Heart left ventricle (tissue), 16 donors: ENCODE measurements around the gene BST1. TPM values are rescaled to one million over a fixed set of nuclear protein-coding genes. Genes with fewer than 3 reads are reported as not detected.

ENCODE experiments used
- ATAC-seq, 4 donors: fragments of 200-7000 bp; cut with Tn5 transposase; one replicate each; pipeline ENCODE4 v1.9.1; 2020 to 2022; ENCODE audit warnings: moderate library complexity in 4 of 4, mild to moderate bottlenecking in 3 of 4, moderate number of reproducible peaks in 1 of 4
- DNase-seq, 5 donors: peaks; one replicate each; pipeline ENCODE4 v3.0.0-alpha.2; 2020
- H3K27ac ChIP-seq, 12 donors: fragments of 200-600 bp; sonication (generic) in 4 of 12; one replicate each; pipeline versions ENCODE4 v1.5.0 to v1.8.0; 2016 to 2022; ENCODE audit warnings: mild to moderate bottlenecking in 2 of 12
- H3K27me3 ChIP-seq, 9 donors: fragments of 200-600 bp; sonication (generic) in 2 of 9; one replicate each; pipeline versions ENCODE4 v1.5.1 to v1.8.0; 2016 to 2022; ENCODE audit warnings: mild to moderate bottlenecking in 3 of 9
- H3K36me3 ChIP-seq, 9 donors: fragments of 200-600 bp; sonication (generic) in 2 of 9; one replicate each; pipeline versions ENCODE4 v1.5.0 to v1.8.0; 2018 to 2022; ENCODE audit warnings: mild to moderate bottlenecking in 2 of 9
- H3K4me1 ChIP-seq, 12 donors: fragments of 200-600 bp; sonication (generic) in 4 of 12; one replicate each; pipeline versions ENCODE4 v1.5.0 to v1.8.0; 2016 to 2022; ENCODE audit warnings: mild to moderate bottlenecking in 3 of 12
- H3K4me3 ChIP-seq, 12 donors: fragments of 200-600 bp; sonication (generic) in 4 of 12; one replicate each; pipeline versions ENCODE4 v1.5.0 to v1.8.0; 2017 to 2022; ENCODE audit warnings: mild to moderate bottlenecking in 9 of 12, moderate library complexity in 4 of 12
- H3K9me3 ChIP-seq, 12 donors: fragments of 200-600 bp; sonication (generic) in 4 of 12; one replicate each; pipeline versions ENCODE4 v1.5.0 to v1.8.0; 2016 to 2022; ENCODE audit warnings: mild to moderate bottlenecking in 1 of 12
- CTCF ChIP-seq, 12 donors: fragments of 200-600 bp; sonication (generic) in 4 of 12; IDR thresholded peaks; one replicate each; pipeline versions ENCODE4 v1.5.0 to v1.8.0; 2018 to 2022; ENCODE audit warnings: antibody characterized with exemption in 12 of 12, mild to moderate bottlenecking in 5 of 12
- POLR2A ChIP-seq, 2 donors: fragments of 450-650 bp; IDR thresholded peaks; one replicate each; pipeline ENCODE4 v1.6.1; 2017; ENCODE audit warnings: antibody characterized with exemption in 2 of 2, mild to moderate bottlenecking in 2 of 2, moderate library complexity in 2 of 2
- WGBS, 4 donors: extraction: QIAGEN DNeasy Blood & Tissue Kit in 2 of 4; methylation state at CpG; one replicate each; pipeline versions ENCODE4 v1.1.5 to v1.1.7; 2013 to 2018; 5-methylcytosine and 5-hydroxymethylcytosine counted together
- intact Hi-C, 10 donors: fragments of 100-400 bp; cut with DNase I; formaldehyde crosslinking; loops; one replicate each; pipeline versions ENCODE4 v1.11.1 to v1.14.2; 2022
- polyA plus RNA-seq, 2 donors: library from polyadenylated mRNA; stranded (reverse); fragments of 200-250 nt; gene quantifications; one replicate each; pipeline ENCODE4 v1.2.3, GENCODE V29; 2013
- total RNA-seq, 9 donors: library from RNA; depleted of rRNA in 2 of 9; stranded (reverse); fragments of >200 nt in 2 of 9; fragmentation: NEBNext Ultra II Directional in 3 of 9; extraction: Animal tissue kit (Norgen Biotek cat#: 25700) in 3 of 9; gene quantifications; one replicate each; pipeline versions ENCODE4 v1.1.0 to v1.2.4, GENCODE V29; 2016 to 2023
- donor health status: ischemic (EF 13 %, LVEDD 7.1; RV severe dilation, severe dysfunction).
- donor health status: healthy with polysubstance abuse.
- donor health status: DM: no; HTN: yes; CAD: no.
- donor health status: DM: no; HTN: no; CAD: no.
- donor health status: ischemic (EF 25% LVEDD 6.9; RV normal size, moderate dysfunction).
- donor health status: ischemic (EF 25% LVEDD 5.7; RV mildly dilated, moderate dysfunction).
- donor health status: healthy.
- donor health status: DM: yes; HTN: yes; CAD: no.
- donor health status: ischemic (EF 35%, LVEDD 5.7; RV mildly dilated, moderate dysfunction).
- donor health status: nonischemic (EF 11% LVEDD 7.7; RV severe dilation, severe dysfunction).
- donor health status: DM: yes; HTN: yes; CAD: no.
- donor health status: PGD.
- donor health status: ischemic (EF 29% LVEDD 5.4; RV normal size, mild dysfunction).
- donor health status: nonischemic (EF 23%, LVEDD 6.1; RV moderate dilation, normal function).

BST1 gene
- total and polyA plus RNA-seq, 11 donors = 1.3 to 18.4 (median 2.1) TPM

- TF ChIP-seq POLR2A (IDR thresholded peaks at IDR 0.05) (no peak), CTCF (IDR thresholded peaks at IDR 0.05) (no peak)
- intact Hi-C loops = no loop called here
- H3K4me1 ChIP-seq = peaks cover 4 to 60% (median 24%) of the 10 kb centered on the region in 12 donors
- H3K27me3 ChIP-seq = no peaks in the 10 kb centered on the region
- ATAC-seq (no peak), DNase-seq (no peak)
- H3K4me3 ChIP-seq = no peak overlapping the region
- peaks cover 0 to 45% (median 27%) of the 10 kb centered on the region in 9 donors for H3K36me3 ChIP-seq
- no peak overlapping the region for H3K27ac ChIP-seq
- no peaks in the 10 kb centered on the region for H3K9me3 ChIP-seq
- 90 to 100% (median 94%) methylated on average over 1 of the region's 1 CpG for WGBS, 4 donors
Measured at GRCh38 chr4:15684498-15684897, 18.4 kb upstream of the BST1 start.

- ATAC-seq (no peak), DNase-seq (no peak)
- Histone ChIP-seq H3K27me3 (no peaks in the 10 kb centered on the region), H3K4me1 (peaks cover 0 to 62% (median 14%) of the 10 kb centered on the region in 12 donors), H3K36me3 (peaks cover 0 to 48% (median 27%) of the 10 kb centered on the region in 9 donors), H3K4me3 (no peak overlapping the region), H3K9me3 (no peaks in the 10 kb centered on the region), H3K27ac (no peak overlapping the region)
- WGBS, 4 donors = 73 to 83% (median 79%) methylated on average over 5 of the region's 5 CpGs
- TF ChIP-seq CTCF (IDR thresholded peaks at IDR 0.05) (no peak), POLR2A (IDR thresholded peaks at IDR 0.05) (no peak)
- intact Hi-C loops = no loop called here
Measured at GRCh38 chr4:15688051-15688450, 14.8 kb upstream of the BST1 start.

- H3K4me1 ChIP-seq = peaks cover 0 to 47% (median 2%) of the 10 kb centered on the region in 12 donors
- peaks cover 0 to 44% (median 27%) of the 10 kb centered on the region in 9 donors for H3K36me3 ChIP-seq
- H3K27ac ChIP-seq = peak overlapping the region in 2 of 12 donors; percentile 68 to 78
- TF ChIP-seq CTCF (IDR thresholded peaks at IDR 0.05) = no peak
- TF ChIP-seq POLR2A (IDR thresholded peaks at IDR 0.05) = no peak
- H3K27me3 ChIP-seq = no peaks in the 10 kb centered on the region
- intact Hi-C loops = no loop called here
- no peak for DNase-seq
- H3K9me3 ChIP-seq = no peaks in the 10 kb centered on the region
- peak in 1 of 4 donors; percentile 42 for ATAC-seq
- WGBS, 4 donors = 86 to 98% (median 92%) methylated on average over 2 of the region's 2 CpGs
- H3K4me3 ChIP-seq = peak overlapping the region in 1 of 12 donors; percentile 6
Measured at GRCh38 chr4:15689540-15689939, 13.3 kb upstream of the BST1 start.

GRCh38 chr4:15690020-15690809, 12.7 kb upstream of the BST1 start:
- intact Hi-C loops = no loop called here
- Histone ChIP-seq H3K27me3 (no peaks in the 10 kb centered on the region), H3K36me3 (peaks cover 0 to 41% (median 27%) of the 10 kb centered on the region in 9 donors), H3K4me1 (peaks cover 0 to 44% (median 2%) of the 10 kb centered on the region in 12 donors), H3K27ac (peak overlapping the region in 7 of 12 donors; percentile 10 to 78 (median 31)), H3K4me3 (peak overlapping the region in 1 of 12 donors; percentile 6), H3K9me3 (no peaks in the 10 kb centered on the region)
- DNase-seq (peak in 1 of 5 donors; percentile 12), ATAC-seq (peak in 3 of 4 donors; percentile 57 to 80 (median 80))
- no peak for TF ChIP-seq CTCF (IDR thresholded peaks at IDR 0.05)
- TF ChIP-seq POLR2A (IDR thresholded peaks at IDR 0.05) = no peak
- WGBS, 4 donors = 47 to 55% (median 50%) methylated on average over 7 of the region's 7 CpGs
